ENCODE results near the gene FDCSP. TPM values are rescaled to one million over a fixed set of nuclear protein-coding genes. Genes with fewer than 3 reads are reported as not detected.
"Not testable (repeated sequence)": the region's sequence is repeated elsewhere in the genome, so short reads cannot be mapped to it uniquely, and the experiment has no call there.

FDCSP gene
- total RNA-seq, 2 experiments from 2014 or later: not detected

- H3K4me1 Mint-ChIP-seq: no peaks in the 10 kb centered on the region
- DNase-seq: no peak
- ChIA-PET POLR2A (no interaction called here), CTCF (interaction anchor here (1.6 kb wide), 1 partner anchor 15 kb away, joined by 6 read pairs; no protein-coding TSS in a partner anchor)
- H3K4me3 Mint-ChIP-seq: no peak overlapping the region
- no peak overlapping the region for H3K27ac Mint-ChIP-seq
- no peaks in the 10 kb centered on the region for H3K9me3 Mint-ChIP-seq
- H3K27me3 Mint-ChIP-seq: no peaks in the 10 kb centered on the region
- no peaks in the 10 kb centered on the region for H3K36me3 Mint-ChIP-seq (ENCODE audit: low read depth)
Measured at GRCh38 chr4:70197842-70198241, 28.1 kb upstream of the FDCSP start.

DNA sequence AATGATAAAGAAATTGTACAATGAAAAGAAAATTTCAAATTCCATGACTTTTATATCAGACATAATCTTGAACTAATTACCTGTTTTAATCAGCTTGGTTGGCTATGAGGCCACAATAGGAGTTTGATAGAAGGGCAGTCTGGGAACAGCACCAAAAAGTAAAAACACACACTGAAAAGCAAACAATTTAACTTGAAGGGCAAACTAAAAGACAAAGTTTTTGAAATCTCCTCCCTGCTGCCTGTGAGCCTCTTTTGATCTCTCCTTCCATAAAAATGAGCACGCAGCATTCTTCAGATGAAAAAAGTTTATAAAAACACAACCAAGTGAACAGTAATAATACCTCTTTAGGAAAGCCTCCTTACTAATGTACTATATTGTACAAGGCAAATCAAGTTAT, 22.3 kb upstream of the FDCSP start:
- no peaks in the 10 kb centered on the region for H3K27me3 Mint-ChIP-seq
- CTCF ChIA-PET: no interaction called here

GRCh38 chr4:70212752-70213151, 13.2 kb upstream of the FDCSP start:
- H3K27ac Mint-ChIP-seq; H3K27me3 Mint-ChIP-seq; H3K9me3 Mint-ChIP-seq; CTCF ChIA-PET; H3K4me1 Mint-ChIP-seq; H3K4me3 Mint-ChIP-seq; H3K36me3 Mint-ChIP-seq (ENCODE audit: low read depth); DNase-seq; POLR2A ChIA-PET: not testable (repeated sequence)

More for the DNA sequence above, 22.3 kb upstream of the FDCSP start:
- no peak for DNase-seq
- Mint-ChIP-seq H3K4me3 (no peak overlapping the region), H3K36me3 (ENCODE audit: low read depth) (no peaks in the 10 kb centered on the region), H3K9me3 (no peaks in the 10 kb centered on the region), H3K27ac (no peak overlapping the region), H3K4me1 (no peaks in the 10 kb centered on the region)
- POLR2A ChIA-PET: no interaction called here

DNA sequence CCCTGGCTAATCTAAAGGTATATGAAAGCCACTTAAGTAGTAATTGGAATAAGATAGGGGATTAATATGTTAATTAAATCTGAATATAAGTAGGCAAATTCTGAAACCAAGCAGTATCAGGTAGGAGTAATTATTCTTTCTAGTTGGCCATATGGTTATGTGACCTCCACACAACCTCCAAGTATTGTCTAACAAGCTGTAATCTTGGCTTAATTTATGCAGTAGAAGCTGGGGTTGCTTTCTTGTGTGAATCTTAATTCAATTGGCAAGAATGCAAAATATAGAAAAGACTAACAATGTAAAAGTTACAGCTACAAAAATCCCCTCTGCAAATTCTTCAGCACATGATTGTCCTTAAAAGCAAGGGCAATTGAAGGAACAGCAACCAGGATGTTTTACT, 9.8 kb upstream of the FDCSP start:
- H3K4me3 Mint-ChIP-seq; H3K4me1 Mint-ChIP-seq; H3K27ac Mint-ChIP-seq; H3K27me3 Mint-ChIP-seq; DNase-seq; H3K36me3 Mint-ChIP-seq (ENCODE audit: low read depth); CTCF ChIA-PET; H3K9me3 Mint-ChIP-seq; POLR2A ChIA-PET: not testable (repeated sequence)

- POLR2A ChIA-PET; H3K36me3 Mint-ChIP-seq (ENCODE audit: low read depth); H3K9me3 Mint-ChIP-seq; H3K27me3 Mint-ChIP-seq; CTCF ChIA-PET; H3K4me3 Mint-ChIP-seq; DNase-seq; H3K27ac Mint-ChIP-seq; H3K4me1 Mint-ChIP-seq: not testable (repeated sequence)
Measured at GRCh38 chr4:70216550-70216949, 9.4 kb upstream of the FDCSP start.

DNA sequence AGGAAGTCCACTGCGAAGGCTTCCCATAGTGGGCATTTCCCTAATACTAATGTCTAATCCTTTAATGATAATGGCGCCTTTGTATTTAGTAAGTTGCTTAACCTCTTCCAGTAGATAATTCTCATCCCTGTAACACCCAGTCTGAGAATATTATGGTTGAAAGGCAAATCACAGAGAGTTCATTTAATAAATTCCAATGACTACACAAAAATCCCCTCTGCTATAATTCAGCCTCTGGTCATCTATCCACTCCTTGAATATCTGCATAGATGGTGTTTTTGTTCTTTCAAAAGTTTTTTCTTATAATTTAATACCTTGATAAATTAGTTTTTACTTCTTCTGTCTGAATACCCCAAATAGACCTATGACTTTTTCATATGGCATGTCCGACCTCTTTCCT, 4.5 kb upstream of the FDCSP start:
- H3K4me3 Mint-ChIP-seq; DNase-seq; H3K36me3 Mint-ChIP-seq (ENCODE audit: low read depth); CTCF ChIA-PET; H3K27me3 Mint-ChIP-seq; H3K4me1 Mint-ChIP-seq; POLR2A ChIA-PET; H3K27ac Mint-ChIP-seq; H3K9me3 Mint-ChIP-seq: not testable (repeated sequence)

DNA sequence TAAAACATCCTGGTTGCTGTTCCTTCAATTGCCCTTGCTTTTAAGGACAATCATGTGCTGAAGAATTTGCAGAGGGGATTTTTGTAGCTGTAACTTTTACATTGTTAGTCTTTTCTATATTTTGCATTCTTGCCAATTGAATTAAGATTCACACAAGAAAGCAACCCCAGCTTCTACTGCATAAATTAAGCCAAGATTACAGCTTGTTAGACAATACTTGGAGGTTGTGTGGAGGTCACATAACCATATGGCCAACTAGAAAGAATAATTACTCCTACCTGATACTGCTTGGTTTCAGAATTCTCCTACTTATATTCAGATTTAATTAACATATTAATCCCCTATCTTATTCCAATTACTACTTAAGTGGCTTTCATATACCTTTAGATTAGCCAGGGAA, 4.1 kb upstream of the FDCSP start:
- POLR2A ChIA-PET, CTCF ChIA-PET, H3K4me1 Mint-ChIP-seq: not testable (repeated sequence)

DNA sequence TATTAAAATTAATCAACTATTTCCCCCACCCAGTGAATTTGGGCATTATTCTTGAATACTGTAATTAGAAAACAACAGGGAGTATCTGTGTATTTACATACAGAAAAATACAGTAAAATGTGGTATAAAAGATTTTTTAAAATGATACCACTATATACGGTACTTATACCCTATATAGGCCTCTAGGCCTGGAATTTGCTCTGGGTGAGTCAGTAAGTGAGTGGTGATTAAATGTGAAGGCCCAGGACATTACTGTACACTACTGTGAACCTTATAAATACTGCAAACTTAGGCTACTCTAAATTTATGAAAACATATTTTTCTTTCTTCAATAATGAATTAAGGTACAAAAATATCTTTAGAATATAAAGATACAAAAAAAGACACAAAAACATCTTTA, 10.2 kb downstream of the FDCSP start:
- DNase-seq: no peak
- no peaks in the 10 kb centered on the region for H3K36me3 Mint-ChIP-seq (ENCODE audit: low read depth)
- POLR2A ChIA-PET: no interaction called here
- H3K4me1 Mint-ChIP-seq: no peaks in the 10 kb centered on the region
- CTCF ChIA-PET: no interaction called here
- H3K4me3 Mint-ChIP-seq: no peak overlapping the region
- H3K27ac Mint-ChIP-seq: no peak overlapping the region
- no peaks in the 10 kb centered on the region for H3K27me3 Mint-ChIP-seq
- H3K9me3 Mint-ChIP-seq: no peaks in the 10 kb centered on the region

More for the DNA sequence above, 4.1 kb upstream of the FDCSP start:
- DNase-seq; H3K27me3 Mint-ChIP-seq; H3K4me3 Mint-ChIP-seq; H3K36me3 Mint-ChIP-seq (ENCODE audit: low read depth); H3K9me3 Mint-ChIP-seq; H3K27ac Mint-ChIP-seq: not testable (repeated sequence)

DNA sequence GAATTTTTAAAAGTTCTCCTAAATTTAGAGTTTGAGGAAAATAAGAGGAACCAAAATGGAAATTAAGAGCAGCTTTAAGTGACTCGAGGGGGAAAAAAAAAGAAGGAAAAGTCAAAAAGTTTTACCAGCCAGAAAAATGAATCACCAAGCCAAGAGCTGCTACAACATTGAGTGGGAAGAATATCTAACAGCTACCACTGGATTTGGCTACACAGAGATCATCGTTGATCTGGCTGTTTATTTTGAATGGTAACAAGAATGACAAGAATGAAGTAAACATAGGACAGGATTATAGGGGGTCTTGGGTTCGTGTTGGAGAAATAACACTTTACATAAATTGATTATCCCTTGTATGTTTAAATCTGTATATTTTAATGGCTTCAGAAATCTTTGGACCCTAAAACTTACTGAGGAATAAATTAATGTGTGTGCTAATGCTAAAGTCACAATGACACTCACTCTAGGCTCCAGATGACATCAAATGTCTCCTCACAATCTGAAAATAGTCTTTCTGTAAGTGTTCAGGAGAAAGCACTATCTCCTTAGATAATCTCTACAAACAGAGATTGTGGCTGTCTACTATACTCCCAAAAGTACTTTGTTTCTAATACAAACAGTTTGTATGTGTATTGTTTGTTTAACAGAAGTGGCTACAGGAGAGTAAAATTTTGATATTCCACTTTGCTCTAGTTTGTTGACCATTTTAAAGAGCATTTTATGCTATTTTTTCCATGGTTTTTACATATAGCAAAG, 13.4 kb downstream of the FDCSP start:
- ChIA-PET POLR2A (no interaction called here), CTCF (no interaction called here)
- no peaks in the 10 kb centered on the region for H3K36me3 Mint-ChIP-seq (ENCODE audit: low read depth)
- H3K4me3 Mint-ChIP-seq: no peak overlapping the region
- H3K27ac Mint-ChIP-seq: no peak overlapping the region
- no peaks in the 10 kb centered on the region for H3K9me3 Mint-ChIP-seq
- no peaks in the 10 kb centered on the region for H3K4me1 Mint-ChIP-seq
- no peak for DNase-seq
- no peaks in the 10 kb centered on the region for H3K27me3 Mint-ChIP-seq

DNA sequence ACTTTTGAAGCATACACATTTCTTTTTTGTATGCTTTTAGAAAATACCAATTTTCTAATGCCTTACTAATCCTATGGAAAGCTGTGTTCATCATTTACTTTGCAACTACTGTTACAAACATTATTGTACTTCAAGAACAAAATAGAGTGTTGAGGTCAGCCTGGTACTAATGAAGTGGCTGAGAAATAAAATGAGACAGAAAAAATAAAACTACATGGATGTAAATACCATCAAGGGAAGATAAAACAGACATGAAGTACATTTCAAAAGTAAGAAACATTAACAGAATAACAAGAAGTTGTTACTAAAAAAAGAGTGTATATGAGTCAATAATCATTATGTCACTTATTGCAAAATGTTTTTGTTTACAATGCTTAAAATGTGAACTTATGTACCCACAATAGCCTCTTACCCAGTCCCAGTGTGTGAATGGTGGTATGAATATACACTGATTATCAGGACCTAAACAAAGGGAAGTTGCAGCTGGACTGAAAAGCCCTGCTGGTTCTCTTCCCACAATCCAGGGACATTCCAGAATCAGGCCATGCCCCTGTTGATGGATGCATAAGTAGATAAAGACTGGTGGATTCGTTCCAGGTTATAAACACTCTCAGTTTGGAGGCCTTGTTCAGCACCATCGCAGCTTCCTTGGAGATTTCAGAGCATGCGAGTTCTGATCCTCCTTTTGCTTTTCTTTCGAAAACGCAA, 14.1 kb downstream of the FDCSP start:
- H3K4me1 Mint-ChIP-seq: no peaks in the 10 kb centered on the region
- no peak overlapping the region for H3K4me3 Mint-ChIP-seq
- no peaks in the 10 kb centered on the region for H3K36me3 Mint-ChIP-seq (ENCODE audit: low read depth)
- no peaks in the 10 kb centered on the region for H3K27me3 Mint-ChIP-seq
- POLR2A ChIA-PET: no interaction called here
- H3K9me3 Mint-ChIP-seq: no peaks in the 10 kb centered on the region
- DNase-seq: no peak
- no peak overlapping the region for H3K27ac Mint-ChIP-seq
- CTCF ChIA-PET: no interaction called here

DNA sequence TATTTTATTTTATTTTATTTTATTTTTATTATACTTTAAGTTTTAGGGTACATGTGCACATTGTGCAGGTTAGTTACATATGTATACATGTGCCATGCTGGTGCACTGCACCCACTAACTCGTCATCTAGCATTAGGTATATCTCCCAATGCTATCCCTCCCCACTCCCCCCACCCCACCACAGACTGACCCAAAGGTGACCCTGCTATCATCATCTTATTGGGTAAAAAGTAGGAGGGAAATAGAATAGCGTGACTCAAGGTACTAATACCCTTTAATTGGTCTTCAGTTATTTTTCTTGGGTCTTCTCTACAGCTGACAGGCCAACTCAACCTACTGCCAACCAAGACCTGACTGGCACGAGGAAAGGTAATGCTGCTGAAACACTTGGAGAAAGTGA, 16.4 kb downstream of the FDCSP start, which contains the start of gene CSN3:
CSN3 (plus strand) TSS at position 301 of the 400 bp plus-strand sequence. CDS start 2,223 bp downstream, outside the sequence.
- H3K36me3 Mint-ChIP-seq (ENCODE audit: low read depth); H3K27me3 Mint-ChIP-seq; CTCF ChIA-PET; POLR2A ChIA-PET; H3K27ac Mint-ChIP-seq; DNase-seq; H3K4me3 Mint-ChIP-seq; H3K4me1 Mint-ChIP-seq; H3K9me3 Mint-ChIP-seq: not testable (repeated sequence)

GRCh38 chr4:70243091-70243490, 17.2 kb downstream of the FDCSP start:
- no peaks in the 10 kb centered on the region for H3K9me3 Mint-ChIP-seq
- no peak for DNase-seq
- H3K4me1 Mint-ChIP-seq: no peaks in the 10 kb centered on the region
- CTCF ChIA-PET: no interaction called here
- H3K27me3 Mint-ChIP-seq: no peaks in the 10 kb centered on the region
- POLR2A ChIA-PET: no interaction called here
- H3K4me3 Mint-ChIP-seq: no peak overlapping the region
- H3K36me3 Mint-ChIP-seq (ENCODE audit: low read depth): no peaks in the 10 kb centered on the region
- no peak overlapping the region for H3K27ac Mint-ChIP-seq

- H3K4me1 Mint-ChIP-seq: no peaks in the 10 kb centered on the region
Measured at GRCh38 chr4:70251250-70251944, 25.5 kb downstream of the FDCSP start.

GRCh38 chr4:70251945-70252277, 26.0 kb downstream of the FDCSP start:
- Mint-ChIP-seq H3K27ac (no peak overlapping the region), H3K4me1 (no peaks in the 10 kb centered on the region), H3K9me3 (no peaks in the 10 kb centered on the region), H3K36me3 (ENCODE audit: low read depth) (no peaks in the 10 kb centered on the region), H3K27me3 (no peaks in the 10 kb centered on the region), H3K4me3 (no peak overlapping the region)
- ChIA-PET POLR2A (no interaction called here), CTCF (no interaction called here)
- DNase-seq: no peak

More at GRCh38 chr4:70251250-70251944, 25.5 kb downstream of the FDCSP start:
- no peak for DNase-seq
- no peaks in the 10 kb centered on the region for H3K27me3 Mint-ChIP-seq
- H3K36me3 Mint-ChIP-seq (ENCODE audit: low read depth): no peaks in the 10 kb centered on the region
- CTCF ChIA-PET: no interaction called here
- no peak overlapping the region for H3K27ac Mint-ChIP-seq
- H3K9me3 Mint-ChIP-seq: no peaks in the 10 kb centered on the region
- POLR2A ChIA-PET: no interaction called here
- no peak overlapping the region for H3K4me3 Mint-ChIP-seq

All from activated CD4-positive, alpha-beta memory T cell treated with anti-CD3 and anti-CD28 coated beads, Interleukin-2, amount 10 ng/mL, durations not matched to agents 7 days and 5 days (primary cell).